Neural cell (in vitro differentiated cells): ENCODE data around the gene FJX1. TPM values are rescaled to one million over a fixed set of nuclear protein-coding genes. Genes with fewer than 3 reads are reported as not detected.
A peak's percentile ranks its signal among the peaks of the same experiment; 100 is the strongest.

ENCODE experiments used
- H2AFZ ChIP-seq: fragments of 200-600, 300-800 bp; sonication (generic), shearing (Covaris generic); 2 replicates; pipeline ENCODE4 v1.6.0; 2014; ENCODE audit warnings: low read depth, mild to moderate bottlenecking, antibody characterized with exemption, low read length, moderate library complexity
- H3F3A ChIP-seq: fragments of 200-600 bp; shearing (Covaris generic); 2 replicates; pipeline ENCODE4 v1.6.1; 2016; ENCODE audit warnings: mild to moderate bottlenecking, moderate library complexity, mixed read lengths, antibody characterized with exemption, low read length; ENCODE audit not compliant: insufficient read depth, poor library complexity, severe bottlenecking
- H3K27ac ChIP-seq: fragments of 200-600, 300-800 bp; sonication (generic), shearing (Covaris generic); 2 replicates; pipeline ENCODE4 v1.5.1; 2014; ENCODE audit warnings: mild to moderate bottlenecking, low read length, moderate library complexity
- H3K27me3 ChIP-seq: fragments of 300-800, 200-600 bp; sonication (generic), shearing (Covaris generic); 2 replicates; pipeline ENCODE4 v1.6.0; 2014; ENCODE audit warnings: mild to moderate bottlenecking, low read depth, low read length, moderate library complexity; ENCODE audit not compliant: insufficient read depth
- H3K36me3 ChIP-seq: fragments of 300-800, 200-600 bp; sonication (generic), shearing (Covaris generic); 2 replicates; pipeline ENCODE4 v1.5.1; 2014; ENCODE audit warnings: mild to moderate bottlenecking, antibody characterized with exemption, low read length, moderate library complexity; ENCODE audit not compliant: insufficient read depth
- H3K4me2 ChIP-seq: fragments of 300-800, 200-600 bp; sonication (generic), shearing (Covaris generic); 2 replicates; pipeline ENCODE4 v1.6.0; 2014; ENCODE audit warnings: mild to moderate bottlenecking, low read length
- H3K4me3 ChIP-seq: fragments of 300-800, 200-600 bp; sonication (generic), shearing (Covaris generic); 2 replicates; pipeline ENCODE4 v1.5.1; 2014; ENCODE audit warnings: mild to moderate bottlenecking, low read length, moderate library complexity
- H3K79me2 ChIP-seq: fragments of 200-600 bp; shearing (Covaris generic); replicated peaks from 2 replicates; pipeline ENCODE4 v1.6.0; 2014; ENCODE audit warnings: mild to moderate bottlenecking, low read length, moderate library complexity; ENCODE audit not compliant: insufficient read depth
- H3K9ac ChIP-seq: fragments of 300-800, 200-600 bp; sonication (generic), shearing (Covaris generic); 2 replicates; pipeline ENCODE4 v1.6.1; 2016; ENCODE audit warnings: mild to moderate bottlenecking, low read length, mixed read lengths
- H3K9me2 ChIP-seq: fragments of 200-600 bp; shearing (Covaris generic); 2 replicates; pipeline ENCODE4 v1.6.1; 2016; ENCODE audit warnings: mild to moderate bottlenecking, low read length, mixed read lengths; ENCODE audit not compliant: insufficient read depth
- H3K9me3 ChIP-seq: fragments of 200-600, 300-800 bp; sonication (generic), shearing (Covaris generic); 2 replicates; pipeline ENCODE4 v1.6.1; 2016; ENCODE audit warnings: mild to moderate bottlenecking, mixed run types, low read length, moderate library complexity, mixed read lengths
- H4K20me1 ChIP-seq: fragments of 200-600 bp; shearing (Covaris generic); 2 replicates; pipeline ENCODE4 v1.6.1; 2016; ENCODE audit warnings: mild to moderate bottlenecking, mixed run types; ENCODE audit not compliant: insufficient read depth
- CTCF ChIP-seq: fragments of 450-650 bp; IDR thresholded peaks from 2 replicates; pipeline ENCODE4 v1.5.1; 2014; ENCODE audit warnings: antibody characterized with exemption, mild to moderate bottlenecking, moderate library complexity; ENCODE audit not compliant: poor library complexity, severe bottlenecking
- EP300 ChIP-seq: fragments of 450-650 bp; conservative IDR thresholded peaks from 2 replicates; pipeline ENCODE4 v1.6.1; 2014; ENCODE audit warnings: antibody characterized with exemption, mild to moderate bottlenecking, moderate library complexity; ENCODE audit not compliant: poor library complexity, severe bottlenecking
- EZH2 ChIP-seq: fragments of 200-600, 300-800 bp; shearing (Covaris generic), sonication (generic); IDR thresholded peaks from 2 replicates; pipeline ENCODE4 v1.6.1; 2014; ENCODE audit warnings: antibody characterized with exemption, low read length, borderline replicate concordance, mild to moderate bottlenecking; ENCODE audit not compliant: insufficient read depth, poor library complexity, severe bottlenecking
- MXI1 ChIP-seq: fragments of 450-650 bp; conservative IDR thresholded peaks from 2 replicates; pipeline ENCODE4 v1.6.1; 2014; ENCODE audit warnings: antibody characterized with exemption, mild to moderate bottlenecking; ENCODE audit not compliant: poor library complexity, severe bottlenecking
- POLR2AphosphoS5 ChIP-seq: IDR thresholded peaks from 2 replicates; pipeline ENCODE4 v1.6.1; 2012
- RAD21 ChIP-seq: fragments of 450-650 bp; conservative IDR thresholded peaks from 2 replicates; pipeline ENCODE4 v1.6.1; 2014; ENCODE audit warnings: antibody characterized with exemption, mild to moderate bottlenecking, moderate library complexity
- REST ChIP-seq: IDR thresholded peaks from 2 replicates; pipeline ENCODE4 v1.6.1; 2012; ENCODE audit warnings: borderline replicate concordance
- SMC3 ChIP-seq: fragments of 450-650 bp; conservative IDR thresholded peaks from 2 replicates; pipeline ENCODE4 v1.6.1; 2014; ENCODE audit warnings: antibody characterized with exemption, mild to moderate bottlenecking, moderate library complexity; ENCODE audit not compliant: poor library complexity
- TAF1 ChIP-seq: IDR thresholded peaks from 2 replicates; pipeline ENCODE4 v1.6.1; 2012; ENCODE audit warnings: low read depth
- polyA plus RNA-seq: library from polyadenylated mRNA; depleted of rRNA; stranded (reverse); fragments of >200 nt; gene quantifications from 2 replicates; pipeline ENCODE4 v1.2.3, GENCODE V29; 2014

Gene FJX1
- polyA plus RNA-seq, 1 donor from 2014 or later: 56.3 TPM

GRCh38 chr11:35610631-35611030 lies 7.6 kb upstream of the FJX1 start:
- H3K36me3 ChIP-seq: no peaks in the 10 kb centered on the region
- no peaks in the 10 kb centered on the region for H3K27me3 ChIP-seq
- no peaks in the 10 kb centered on the region for H4K20me1 ChIP-seq
- H3K9ac ChIP-seq: no peak overlapping the region
- H3K27ac ChIP-seq: peak overlapping the region; percentile 44
- peak overlapping the region; percentile 41 for H3K4me3 ChIP-seq
- H2AFZ ChIP-seq: no peak overlapping the region
- H3F3A ChIP-seq: peaks cover 3% of the 10 kb centered on the region
- no peak for TF ChIP-seq TAF1
- TF ChIP-seq POLR2AphosphoS5: peak; percentile 40
- peak; percentile 39 for TF ChIP-seq EP300
- TF ChIP-seq SMC3: no peak
- TF ChIP-seq REST: peak; percentile 12
- no peaks in the 10 kb centered on the region for H3K9me3 ChIP-seq
- no peaks in the 10 kb centered on the region for H3K79me2 ChIP-seq
- peak overlapping the region; percentile 53 for H3K4me2 ChIP-seq
- no peaks in the 10 kb centered on the region for H3K9me2 ChIP-seq

- Histone ChIP-seq H3K4me3 (no peak overlapping the region), H3K9ac (no peak overlapping the region)
- TF ChIP-seq MXI1 (no peak), REST (no peak), EZH2 (no peak), CTCF (no peak), POLR2AphosphoS5 (no peak), EP300 (no peak), SMC3 (no peak), RAD21 (no peak), TAF1 (no peak)
These were observed 6.5 kb upstream of the FJX1 start for GRCh38 chr11:35611741-35612140.

More at GRCh38 chr11:35611741-35612140, 6.5 kb upstream of the FJX1 start:
- Histone ChIP-seq H2AFZ (no peak overlapping the region), H3K9me3 (no peaks in the 10 kb centered on the region), H3K9me2 (no peaks in the 10 kb centered on the region), H3F3A (peaks cover 3% of the 10 kb centered on the region), H3K36me3 (no peaks in the 10 kb centered on the region), H3K27me3 (no peaks in the 10 kb centered on the region), H3K27ac (no peak overlapping the region), H3K4me2 (no peak overlapping the region), H4K20me1 (no peaks in the 10 kb centered on the region), H3K79me2 (no peaks in the 10 kb centered on the region)
